ENCODE measurements around the gene ATP2A3.

Gene ATP2A3

GRCh38 chr17:3965118-3965800 lies 1.0 kb upstream of the ATP2A3 start:
- TF ChIP-seq, protein P1, sequence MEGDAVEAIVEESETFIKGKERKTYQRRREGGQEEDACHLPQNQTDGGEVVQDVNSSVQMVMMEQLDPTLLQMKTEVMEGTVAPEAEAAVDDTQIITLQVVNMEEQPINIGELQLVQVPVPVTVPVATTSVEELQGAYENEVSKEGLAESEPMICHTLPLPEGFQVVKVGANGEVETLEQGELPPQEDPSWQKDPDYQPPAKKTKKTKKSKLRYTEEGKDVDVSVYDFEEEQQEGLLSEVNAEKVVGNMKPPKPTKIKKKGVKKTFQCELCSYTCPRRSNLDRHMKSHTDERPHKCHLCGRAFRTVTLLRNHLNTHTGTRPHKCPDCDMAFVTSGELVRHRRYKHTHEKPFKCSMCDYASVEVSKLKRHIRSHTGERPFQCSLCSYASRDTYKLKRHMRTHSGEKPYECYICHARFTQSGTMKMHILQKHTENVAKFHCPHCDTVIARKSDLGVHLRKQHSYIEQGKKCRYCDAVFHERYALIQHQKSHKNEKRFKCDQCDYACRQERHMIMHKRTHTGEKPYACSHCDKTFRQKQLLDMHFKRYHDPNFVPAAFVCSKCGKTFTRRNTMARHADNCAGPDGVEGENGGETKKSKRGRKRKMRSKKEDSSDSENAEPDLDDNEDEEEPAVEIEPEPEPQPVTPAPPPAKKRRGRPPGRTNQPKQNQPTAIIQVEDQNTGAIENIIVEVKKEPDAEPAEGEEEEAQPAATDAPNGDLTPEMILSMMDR (conservative IDR thresholded peaks at IDR 0.05; ENCODE audit: low read depth, low read length) = no peak
- peak overlapping the region; percentile 20 for H3K4me3 ChIP-seq (ENCODE audit: low read length)
- no peak for DNase-seq (ENCODE audit: low read depth)

GRCh38 chr17:3963237-3964201 lies 718 bp downstream of the ATP2A3 start:
- no peak overlapping the region for H3K4me3 ChIP-seq (ENCODE audit: low read length)
- TF ChIP-seq, protein P1 (conservative IDR thresholded peaks at IDR 0.05; ENCODE audit: low read depth, low read length) = no peak
- no peak for DNase-seq (ENCODE audit: low read depth)

- H3K4me3 ChIP-seq (ENCODE audit: low read length) = no peak overlapping the region
- TF ChIP-seq, protein P1 (conservative IDR thresholded peaks at IDR 0.05; ENCODE audit: low read depth, low read length) = no peak
- no peak for DNase-seq (ENCODE audit: low read depth)
These were observed 1.3 kb downstream of the ATP2A3 start for GRCh38 chr17:3962965-3963236.

DNA sequence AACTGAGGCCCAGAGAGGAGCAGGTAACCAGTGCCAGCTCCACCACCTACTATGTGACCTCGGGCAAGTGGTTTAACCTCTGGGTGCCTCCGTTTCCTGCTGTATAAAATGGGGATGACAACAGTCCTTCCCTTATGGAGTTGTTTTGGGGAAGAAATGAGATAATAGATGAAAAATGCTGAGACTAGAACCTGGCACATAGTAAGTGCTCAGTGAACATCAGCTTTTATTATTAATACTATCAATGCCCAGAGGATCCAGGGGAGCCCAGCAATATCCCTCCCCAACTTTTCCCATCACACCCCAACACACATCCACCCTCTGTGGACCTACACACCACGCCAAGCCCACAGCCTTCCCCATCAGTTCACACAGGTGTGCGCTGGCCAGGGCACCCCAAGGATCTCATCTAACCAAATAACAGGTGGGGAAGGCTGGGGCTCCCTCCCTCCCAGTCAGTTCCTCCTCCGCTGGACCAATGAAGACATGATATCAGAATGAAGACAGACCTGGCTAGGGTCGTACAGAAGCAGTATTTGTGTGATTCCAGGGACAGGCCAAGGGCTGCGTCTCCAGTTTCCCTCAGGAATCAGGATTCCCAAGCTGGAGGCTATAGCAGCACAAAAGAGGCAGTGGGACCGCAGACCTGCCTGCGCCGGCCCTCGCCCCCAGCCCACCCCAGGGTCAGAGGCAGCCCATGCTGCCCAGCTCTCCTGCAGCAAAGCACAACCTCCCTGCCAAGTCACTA lies 1.8 kb downstream of the ATP2A3 start:
- TF ChIP-seq, protein P1 (conservative IDR thresholded peaks at IDR 0.05; ENCODE audit: low read depth, low read length) = no peak
- H3K4me3 ChIP-seq (ENCODE audit: low read length) = no peak overlapping the region
- no peak for DNase-seq (ENCODE audit: low read depth)

DNA sequence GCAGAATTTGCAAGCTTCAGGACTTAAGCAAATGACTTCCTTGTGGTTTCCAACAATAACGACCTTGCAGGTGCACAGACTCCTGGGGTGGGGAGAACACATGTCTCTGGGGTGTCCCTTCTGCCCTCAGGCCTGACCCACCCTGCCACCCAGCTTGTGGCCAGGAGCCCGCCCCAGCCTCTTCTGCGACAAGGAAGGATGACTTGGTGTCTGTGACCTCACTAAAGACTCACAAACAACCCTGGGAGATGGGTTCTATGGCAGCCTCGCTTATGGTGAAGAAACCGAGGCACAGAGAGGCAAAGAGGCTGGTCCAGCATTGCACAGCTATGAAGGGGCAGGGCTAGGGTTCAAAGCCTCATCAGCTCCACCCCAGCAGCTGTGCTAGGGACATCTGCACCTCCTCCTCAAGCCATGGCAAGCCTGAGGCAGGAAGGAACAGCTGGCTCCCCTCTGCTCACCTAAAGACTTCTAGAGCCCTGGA lies 2.6 kb downstream of the ATP2A3 start:
- H3K4me3 ChIP-seq (ENCODE audit: low read length) = no peak overlapping the region
- TF ChIP-seq, protein P1 (conservative IDR thresholded peaks at IDR 0.05; ENCODE audit: low read depth, low read length) = no peak
- no peak for DNase-seq (ENCODE audit: low read depth)

GRCh38 chr17:3960764-3961163 lies 3.5 kb downstream of the ATP2A3 start:
- no peak for DNase-seq (ENCODE audit: low read depth)
- TF ChIP-seq, protein P1 (conservative IDR thresholded peaks at IDR 0.05; ENCODE audit: low read depth, low read length) = no peak
- H3K4me3 ChIP-seq (ENCODE audit: low read length) = no peak overlapping the region

Data from retinal pigment epithelial cell (primary cell).